GM12878 (cell line): Measurements from ENCODE around the gene SAPCD2. TPM values are rescaled to one million over a fixed set of nuclear protein-coding genes. Genes with fewer than 3 reads are reported as not detected.
A peak's percentile ranks its signal among the peaks of the same experiment; 100 is the strongest.

Source experiments
- ATAC-seq: fragments of 200-7000 bp; cut with Tn5 transposase; 3 replicates; pipeline ENCODE4 v1.9.1; 2020; ENCODE audit warnings: mild to moderate bottlenecking, moderate library complexity
- BruUV-seq: library from RNA; stranded (reverse); fragments of 400-500 nt; replicated peaks from 2 replicates; lab custom pipeline; 2021; lab: Mats Ljungman, UMichigan
- CTCF ChIA-PET: fragments of 300-600 bp; sonication (Branson Sonifier 250); formaldehyde crosslinking; extraction: SDS; loops from one replicate; lab custom pipeline; 2021; ENCODE audit warnings: inconsistent platforms; lab: Yijun Ruan, JAX
- POLR2A ChIA-PET: fragments of 350-600 bp; formaldehyde crosslinking; extraction: SDS; loops from one replicate; lab custom pipeline; 2021; ENCODE audit warnings: inconsistent platforms; lab: Charles Lee
- RAD21 ChIA-PET: fragments of 300-600 bp; sonication (Branson Sonifier 250); formaldehyde crosslinking; loops from one replicate; lab custom pipeline; 2023; ENCODE audit warnings: antibody characterized with exemption; ENCODE audit not compliant: unreplicated experiment; lab: Charles Lee
- SMC1A ChIA-PET: fragments of 300-600 bp; sonication (Branson Sonifier 250); formaldehyde crosslinking; loops from one replicate; lab custom pipeline; 2023; ENCODE audit not compliant: unreplicated experiment, uncharacterized antibody; lab: Charles Lee
- DNase-seq: peaks from one replicate; pipeline ENCODE4 v3.0.0-alpha.2; 2011; ENCODE audit warnings: low read depth, low spot score
- FAIRE-seq: peaks from 3 replicates; lab custom pipeline; 2011; peaks lifted over from hg19 to GRCh38; lab: Jason Lieb, UNC
- H2AFZ ChIP-seq: 2 replicates; pipeline ENCODE4 v1.6.0; 2011; ENCODE audit warnings: low read depth, low read length, control low read depth; ENCODE audit not compliant: control insufficient read depth
- H3K27ac ChIP-seq: 2 replicates; pipeline ENCODE4 v1.5.1; 2011; ENCODE audit warnings: control low read depth; ENCODE audit not compliant: control insufficient read depth, insufficient read depth
- H3K27me3 ChIP-seq, 2 experiments: replicated peaks in 1 of 2; 2 replicates each; pipeline versions ENCODE4 v1.6.0 to v1.6.1; 2011; ENCODE audit warnings: low read length in 1 of 2; ENCODE audit not compliant: control insufficient read depth in 2 of 2, insufficient read depth in 2 of 2
- H3K36me3 ChIP-seq, 2 experiments: 2 replicates each; pipeline ENCODE4 v1.5.1; 2011; ENCODE audit warnings: low read length in 1 of 2; ENCODE audit not compliant: control insufficient read depth in 2 of 2, insufficient read depth in 2 of 2
- H3K4me1 ChIP-seq: 2 replicates; pipeline ENCODE4 v1.6.1; 2011; ENCODE audit warnings: mild to moderate bottlenecking, low read length, moderate library complexity, mixed read lengths; ENCODE audit not compliant: control insufficient read depth, insufficient read depth
- H3K4me2 ChIP-seq: 2 replicates; pipeline ENCODE4 v1.6.0; 2011; ENCODE audit warnings: control low read depth; ENCODE audit not compliant: control insufficient read depth, insufficient read depth
- H3K4me3 ChIP-seq: fragments of 200-600 bp; sonication (generic); 2 replicates; pipeline ENCODE4 v1.5.1; 2016
- H3K79me2 ChIP-seq: 2 replicates; pipeline ENCODE4 v1.6.0; 2011; ENCODE audit warnings: low read length; ENCODE audit not compliant: control insufficient read depth, insufficient read depth
- H3K9ac ChIP-seq: 2 replicates; pipeline ENCODE4 v1.8.0; 2011; ENCODE audit warnings: low read length, control low read depth, mixed read lengths; ENCODE audit not compliant: control insufficient read depth, insufficient read depth
- H3K9me3 ChIP-seq: replicated peaks from 3 replicates; pipeline ENCODE4 v1.5.1; 2011; ENCODE audit warnings: mild to moderate bottlenecking, low read length; ENCODE audit not compliant: control insufficient read depth, insufficient read depth
- H4K20me1 ChIP-seq: 2 replicates; pipeline ENCODE4 v1.6.0; 2011; ENCODE audit not compliant: control insufficient read depth, insufficient read depth
- BHLHE40 ChIP-seq, 2 experiments: fragments of 450-650 bp in 1 of 2; IDR thresholded peaks; 2 replicates each; pipeline ENCODE4 v1.6.1; 2011 to 2017; ENCODE audit warnings: low read depth in 2 of 2, borderline replicate concordance in 1 of 2, improper control_type of control experiment in 1 of 2, low read length in 1 of 2, mild to moderate bottlenecking in 1 of 2
- GATAD2B ChIP-seq: fragments of 450-650 bp; conservative IDR thresholded peaks from 2 replicates; pipeline ENCODE4 v1.6.1; 2017; ENCODE audit warnings: low read depth, mild to moderate bottlenecking, moderate library complexity
- HDGF ChIP-seq: fragments of 450-650 bp; IDR thresholded peaks from 2 replicates; pipeline ENCODE4 v1.6.1; 2016; ENCODE audit warnings: antibody characterized with exemption
- JUND ChIP-seq: IDR thresholded peaks from 2 replicates; pipeline ENCODE4 v1.6.1; 2012; ENCODE audit warnings: low read depth, mild to moderate bottlenecking, low read length, improper control_type of control experiment, moderate library complexity
- MEF2B ChIP-seq: fragments of 450-650 bp; IDR thresholded peaks from 2 replicates; pipeline ENCODE4 v1.6.1; 2018; ENCODE audit warnings: mild to moderate bottlenecking, moderate library complexity; ENCODE audit not compliant: partially characterized antibody, poor library complexity, severe bottlenecking
- NR2C2 ChIP-seq: IDR thresholded peaks from 2 replicates; pipeline ENCODE4 v1.6.1; 2011; ENCODE audit warnings: borderline replicate concordance, low read depth; ENCODE audit not compliant: control insufficient read depth, insufficient read length
- POLR2AphosphoS2 ChIP-seq: IDR thresholded peaks from 2 replicates; pipeline ENCODE4 v1.6.1; 2011; ENCODE audit warnings: low read depth, mild to moderate bottlenecking, low read length, improper control_type of control experiment, moderate library complexity
- SMARCA5 ChIP-seq: fragments of 450-650 bp; IDR thresholded peaks from 2 replicates; pipeline ENCODE4 v1.6.1; 2017; ENCODE audit warnings: mild to moderate bottlenecking
- ZNF622 ChIP-seq: fragments of 450-650 bp; IDR thresholded peaks from 2 replicates; pipeline ENCODE4 v1.6.1; 2017; ENCODE audit warnings: mild to moderate bottlenecking, inconsistent platforms
- WGBS: methylation state at CpG from one replicate; pipeline ENCODE4 v1.1.6; 2016; ENCODE audit warnings: low lambda C conversion rate; ENCODE audit not compliant: insufficient replicate concordance, insufficient coverage; ENCODE audit errors: missing lambda C conversion rate; 5-methylcytosine and 5-hydroxymethylcytosine counted together
- in situ Hi-C: fragments of 300-500 bp; cut with MboI; formaldehyde crosslinking; loops from 9 replicates; pipeline ENCODE4 v1.14.3; 2018; ENCODE audit warnings: mixed read lengths
- intact Hi-C: fragments of 100-400 bp; cut with micrococcal nuclease; formaldehyde crosslinking; loops from one replicate; pipeline ENCODE4 v1.14.2; 2022; ENCODE audit not compliant: unreplicated experiment
- polyA plus RNA-seq, 11 experiments: library from polyadenylated mRNA; depleted of rRNA in 4 of 11; unstranded in 6 of 11; stranded (reverse) in 5 of 11; fragments of >200 nt; fragmentation: Nextera tagmentation in 4 of 11; fragmentation: Illumina TruSeq in 1 of 11; extraction: Ambion mirVana in 4 of 11; extraction: Trizol in 1 of 11; gene quantifications; 1 replicate in 1 of 11; 2 replicates in 10 of 11; pipeline versions ENCODE4 v1.2.1 to v1.2.3, GENCODE V29; 2011 to 2016; ENCODE audit warnings: inconsistent platforms in 2 of 11, missing spikeins in 2 of 11, low read depth in 1 of 11
- total RNA-seq, 4 experiments: library from RNA; depleted of rRNA in 3 of 4; stranded (reverse); fragments of >200 nt in 3 of 4; fragmentation: Illumina TruSeq in 1 of 4; extraction: Trizol in 1 of 4; gene quantifications; 2 replicates each; pipeline versions ENCODE4 v1.2.1 to v1.2.3, GENCODE V29; 2013 to 2021

Gene SAPCD2
- total and polyA plus RNA-seq, 10 of the 15 experiments (the other 5 are each of a cell fraction or from before 2014, with no cell fraction given) = 1.6 to 35.2 (median 7.2) TPM

- TF ChIP-seq SMARCA5 (no peak), ZNF622 (no peak), BHLHE40 (IDR thresholded peaks at IDR 0.05; ENCODE audit: borderline replicate concordance in 1 of 2, low read depth in 2 of 2, low read length in 1 of 2) (no peak)
Measured at GRCh38 chr9:137071282-137071681, 925 bp upstream of the SAPCD2 start (continued).

DNA sequence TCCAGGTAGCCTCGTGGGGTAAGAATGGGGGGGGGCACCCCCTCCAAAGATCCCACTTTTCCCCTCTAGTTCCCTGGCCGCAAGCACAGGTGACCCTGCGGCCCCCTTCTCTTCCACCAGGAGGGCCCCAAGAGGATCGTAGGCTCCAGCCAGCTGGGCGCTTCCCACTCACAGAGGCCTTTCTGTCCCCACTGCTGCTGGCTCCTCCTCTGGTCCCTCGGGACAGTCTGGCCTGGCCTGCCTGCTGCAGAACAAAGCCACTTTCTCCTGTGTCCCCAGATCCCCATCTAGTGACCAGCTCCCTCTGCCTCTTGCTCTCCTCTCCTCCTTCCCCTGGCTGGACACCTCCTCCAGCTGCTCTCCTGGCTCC is 534 bp upstream of the SAPCD2 start:
- Histone ChIP-seq H3K27ac (peak overlapping the region; percentile 70), H3K9ac (peak overlapping the region; percentile 69), H2AFZ (peak overlapping the region; percentile 54), H3K4me1 (peaks cover 33% of the 10 kb centered on the region), H3K4me2 (peak overlapping the region; percentile 98), H3K79me2 (peaks cover 7% of the 10 kb centered on the region), H3K4me3 (peak overlapping the region; percentile 72; the same call in 1 of the 2 replicates), H4K20me1 (no peaks in the 10 kb centered on the region), H3K9me3 (no peaks in the 10 kb centered on the region), H3K27me3 (no peaks in the 10 kb centered on the region), H3K36me3 (no peaks in the 10 kb centered on the region; a peak in 1 of 4 replicates)
- intact Hi-C loops (no loop called here), in situ Hi-C loops (no loop called here)
- CTCF ChIA-PET = interaction anchor here (0.7 to 7.9 kb wide), 12 partner anchors 10 to 278 kb away, joined by 3 to 80 read pairs (median 8); partner anchors contain the start of genes CYSRT1, MAN1B1 and RNF208
- DNase-seq (no peak), ATAC-seq (peak; percentile 32), FAIRE-seq (no peak)
- POLR2A ChIA-PET = interaction anchor here (0.5 to 3.5 kb wide), 15 partner anchors 12 to 189 kb away, joined by 3 to 22 read pairs (median 4); partner anchors contain the start of genes CYSRT1, MAN1B1, TPRN and TUBB4B
- no TSS peak for BruUV-seq
- 11% methylated on average over 6 of the region's 6 CpGs for WGBS
- RAD21 ChIA-PET = interaction anchor here (1.0 to 5.0 kb wide), 9 partner anchors 13 to 282 kb away, joined by 4 to 24 read pairs (median 7); partner anchors contain the start of genes FUT7 and MAN1B1
- TF ChIP-seq HDGF (peak; percentile 17; the same call in 1 of the 2 replicates), GATAD2B (peak; percentile 9; the same call in 1 of the 2 replicates), MEF2B (peak; percentile 82), POLR2AphosphoS2 (no peak), NR2C2 (no peak), JUND (no peak)
- SMC1A ChIA-PET = interaction anchor here (1.1 to 7.2 kb wide), 5 partner anchors 11 to 36 kb away, joined by 3 to 30 read pairs (median 6); partner anchors contain the start of gene MAN1B1
